PFSK-1 (cell line): Measurements from ENCODE around the gene TRIM21.

Source experiments
- POLR2AphosphoS5 ChIP-seq: IDR thresholded peaks from 2 replicates; pipeline ENCODE4 v1.6.1; 2012; ENCODE audit warnings: low read depth, mild to moderate bottlenecking, control low read depth, low read length, moderate library complexity
- SIN3A ChIP-seq: IDR thresholded peaks from 2 replicates; pipeline ENCODE4 v1.6.1; 2012; ENCODE audit warnings: mild to moderate bottlenecking, low read length, moderate library complexity, borderline replicate concordance; ENCODE audit not compliant: insufficient read depth

DNA sequence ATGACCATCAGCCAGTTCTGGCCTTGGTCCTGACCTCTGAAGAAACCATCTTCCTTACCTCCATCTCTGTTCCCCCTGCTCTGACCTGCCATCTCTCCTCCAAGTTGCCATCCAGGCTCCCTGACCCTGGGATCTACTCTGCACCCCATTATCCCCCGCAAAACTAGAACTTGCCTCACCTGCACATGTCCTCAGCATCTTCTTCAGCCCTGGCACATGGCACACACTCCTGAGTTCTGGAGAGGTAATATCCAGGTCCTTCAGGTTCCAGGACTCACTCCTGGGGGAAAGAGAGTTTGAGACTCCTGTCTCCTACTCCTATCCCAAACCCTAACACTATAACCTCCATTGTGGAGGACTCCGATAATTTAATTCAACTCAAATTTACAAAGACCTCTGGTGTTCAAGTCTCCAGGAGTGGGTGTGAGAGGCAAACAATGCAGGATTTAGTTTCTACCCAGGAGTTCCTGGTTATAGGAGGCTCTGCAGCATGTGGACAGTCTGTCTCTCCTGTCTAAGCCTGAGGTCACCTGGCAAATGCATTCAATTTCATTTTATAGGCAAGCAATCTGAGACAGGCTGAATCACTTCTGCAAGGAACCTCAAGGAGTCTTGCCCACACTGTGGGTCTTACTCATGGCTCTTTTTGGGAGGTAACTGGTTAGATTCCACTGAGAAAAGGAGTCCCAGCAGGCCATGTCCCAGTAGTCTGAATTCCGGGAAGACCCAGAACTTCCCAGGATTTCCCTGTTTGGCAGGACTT, 7.3 kb downstream of the TRIM21 start:
- TF ChIP-seq SIN3A, result no peak
- no peak for TF ChIP-seq POLR2AphosphoS5
